Mesendoderm (in vitro differentiated cells): Measurements from ENCODE around the gene BIN1.

Source experiments
- DNase-seq: peaks from one replicate; pipeline ENCODE4 v3.0.0; 2013
- H2AK5ac ChIP-seq: 2 replicates; pipeline ENCODE4 v1.6.1; 2013; ENCODE audit warnings: low read length, inconsistent platforms
- H2BK120ac ChIP-seq: 2 replicates; pipeline ENCODE4 v1.6.1; 2013; ENCODE audit warnings: low read depth, mild to moderate bottlenecking, low read length, moderate library complexity, mixed read lengths
- H2BK15ac ChIP-seq: replicated peaks from 2 replicates; pipeline ENCODE4 v1.6.1; 2013; ENCODE audit warnings: low read depth, mild to moderate bottlenecking, moderate library complexity
- H2BK5ac ChIP-seq: 2 replicates; pipeline ENCODE4 v1.6.1; 2013; ENCODE audit warnings: low read length, inconsistent platforms
- H3K18ac ChIP-seq: 2 replicates; pipeline ENCODE4 v1.6.1; 2013; ENCODE audit warnings: mild to moderate bottlenecking, low read length, mixed read lengths
- H3K23ac ChIP-seq: one replicate; pipeline ENCODE4 v1.6.1; 2013; ENCODE audit warnings: low read length
- H3K27ac ChIP-seq: 2 replicates; pipeline ENCODE4 v1.5.1; 2013; ENCODE audit warnings: low read depth, mild to moderate bottlenecking, inconsistent platforms, low read length, moderate library complexity
- H3K27me3 ChIP-seq: 2 replicates; pipeline ENCODE4 v1.6.1; 2013; ENCODE audit warnings: low read length, control low read depth, mild to moderate bottlenecking, inconsistent platforms; ENCODE audit not compliant: insufficient read depth, poor library complexity
- H3K36me3 ChIP-seq: 2 replicates; pipeline ENCODE4 v1.6.1; 2013; ENCODE audit warnings: low read length, inconsistent platforms; ENCODE audit not compliant: control insufficient read depth, insufficient read depth
- H3K4ac ChIP-seq: one replicate; pipeline ENCODE4 v1.6.1; 2013; ENCODE audit warnings: low read depth, mild to moderate bottlenecking, low read length, moderate library complexity
- H3K4me1 ChIP-seq: 2 replicates; pipeline ENCODE4 v1.6.1; 2013; ENCODE audit warnings: low read depth, low read length, inconsistent platforms; ENCODE audit not compliant: control insufficient read depth
- H3K4me2 ChIP-seq: 2 replicates; pipeline ENCODE4 v1.6.1; 2013; ENCODE audit warnings: low read length
- H3K4me3 ChIP-seq: 2 replicates; pipeline ENCODE4 v1.5.1; 2013; ENCODE audit warnings: mild to moderate bottlenecking, low read length
- H3K56ac ChIP-seq: one replicate; pipeline ENCODE4 v1.6.1; 2013; ENCODE audit warnings: low read length
- H3K79me1 ChIP-seq: 2 replicates; pipeline ENCODE4 v1.6.1; 2013; ENCODE audit warnings: low read length, inconsistent platforms
- H3K79me2 ChIP-seq: 2 replicates; pipeline ENCODE4 v1.6.1; 2013; ENCODE audit warnings: mild to moderate bottlenecking, low read length; ENCODE audit not compliant: control insufficient read depth, insufficient read depth
- H3K9ac ChIP-seq: 2 replicates; pipeline ENCODE4 v1.6.1; 2013; ENCODE audit warnings: low read length, inconsistent platforms
- H4K5ac ChIP-seq: one replicate; pipeline ENCODE4 v1.6.1; 2013; ENCODE audit warnings: low read length
- H4K8ac ChIP-seq: one replicate; pipeline ENCODE4 v1.6.1; 2013; ENCODE audit warnings: low read depth, mild to moderate bottlenecking, control low read depth, low read length, moderate library complexity
- WGBS: extraction: QIAGEN DNeasy Blood & Tissue Kit; methylation state at CpG from one replicate; pipeline ENCODE4 v1.1.7; 2013; ENCODE audit warnings: low lambda C conversion rate, missing lambda C conversion rate; ENCODE audit not compliant: insufficient coverage; ENCODE audit errors: extremely low coverage; 5-methylcytosine and 5-hydroxymethylcytosine counted together

BIN1 gene

DNA sequence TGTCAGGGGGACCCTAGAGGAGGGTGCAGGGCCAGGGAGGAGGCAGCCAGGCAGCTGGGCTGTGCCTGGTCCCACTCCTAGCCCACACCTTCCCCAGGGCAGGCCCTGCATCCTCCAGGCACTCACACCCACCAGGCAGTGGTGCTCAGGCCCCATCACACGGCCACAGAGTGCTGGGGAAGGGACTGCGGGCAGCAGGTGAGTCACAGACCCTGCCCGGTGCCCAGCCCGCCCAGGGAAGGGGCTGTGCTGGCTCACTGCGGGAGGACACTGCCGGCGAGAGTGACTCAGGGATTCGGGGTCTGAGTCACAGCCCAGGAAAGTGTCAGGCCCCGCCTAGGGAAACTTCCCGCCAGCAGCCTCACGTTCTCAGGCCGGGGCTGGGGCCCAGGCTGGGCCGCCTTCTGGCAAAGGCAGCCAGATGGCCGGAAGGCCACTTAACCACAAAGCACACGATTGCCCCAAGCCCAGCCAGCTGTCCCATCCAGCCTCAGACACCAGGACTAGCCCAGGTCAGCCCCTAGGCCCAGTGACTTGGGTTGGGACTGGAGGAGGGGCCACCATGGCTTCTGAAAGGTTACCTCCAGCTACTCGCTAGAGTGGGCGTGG lies 42.2 kb downstream of the BIN1 start:
- no peaks in the 10 kb centered on the region for H3K36me3 ChIP-seq
- peak overlapping the region; percentile 13 for H3K18ac ChIP-seq
- no peak overlapping the region for H3K4me2 ChIP-seq
- H3K4me3 ChIP-seq: no peak overlapping the region
- H2BK120ac ChIP-seq: no peak overlapping the region
- H3K79me1 ChIP-seq: no peaks in the 10 kb centered on the region
- peak overlapping the region; percentile 25 for H3K27ac ChIP-seq
- no peaks in the 10 kb centered on the region for H3K27me3 ChIP-seq
- no peak overlapping the region for H3K23ac ChIP-seq
- peak overlapping the region; percentile 87 for H3K56ac ChIP-seq
- H3K4ac ChIP-seq: no peak overlapping the region
- H4K8ac ChIP-seq: no peak overlapping the region
- WGBS: no CpG with 5 or more reads among the region's 17 CpGs
- H3K79me2 ChIP-seq: no peaks in the 10 kb centered on the region
- H2BK5ac ChIP-seq: peak overlapping the region; percentile 73
- H2AK5ac ChIP-seq: peak overlapping the region; percentile 14
- H3K9ac ChIP-seq: peak overlapping the region; percentile 64
- peaks cover 5% of the 10 kb centered on the region for H3K4me1 ChIP-seq
- no peak overlapping the region for H4K5ac ChIP-seq
- DNase-seq: peak; percentile 97
- no peak overlapping the region for H2BK15ac ChIP-seq

DNA sequence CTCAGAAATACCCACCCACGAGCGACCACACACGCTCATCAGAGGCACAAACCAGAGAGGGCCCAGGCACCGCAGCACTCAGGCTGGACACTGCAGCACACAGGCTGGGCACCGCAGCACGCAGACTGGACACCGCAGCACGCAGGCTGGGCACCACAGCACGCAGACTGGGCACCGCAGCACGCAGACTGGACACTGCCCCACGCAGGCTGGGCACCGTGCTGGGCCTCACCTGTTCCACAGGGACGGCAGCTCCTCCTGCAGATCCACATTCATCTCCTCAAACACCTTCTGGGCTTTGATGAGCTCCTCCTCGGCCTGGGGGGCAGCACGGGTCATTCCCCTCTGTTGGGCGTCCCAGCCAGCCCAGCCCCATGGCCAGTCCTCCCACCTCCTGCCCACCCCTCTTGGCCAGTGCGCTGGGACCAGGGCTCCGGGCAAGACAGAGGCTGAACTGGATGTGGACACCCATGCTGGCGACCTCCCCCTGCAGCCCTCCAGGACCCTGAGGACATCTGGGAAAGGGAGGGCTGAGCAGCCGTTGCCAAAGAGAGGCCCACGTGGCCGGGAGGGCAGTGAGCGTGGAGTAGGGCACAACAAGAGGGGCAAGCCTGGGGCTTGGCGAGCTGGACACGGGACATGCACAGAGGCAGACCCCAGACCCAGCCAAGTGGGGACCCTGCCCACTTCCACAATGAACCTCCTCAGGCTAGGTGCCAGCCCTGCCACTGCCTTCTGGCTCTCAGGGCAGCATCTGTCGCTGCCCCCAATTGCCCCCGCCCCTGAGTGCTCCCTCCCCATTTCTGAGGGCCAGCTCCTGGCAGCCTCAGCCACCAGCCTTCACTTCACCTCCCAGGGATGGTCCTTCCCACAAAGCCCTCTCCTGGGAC lies 43.0 kb downstream of the BIN1 start:
- Histone ChIP-seq H3K23ac (no peak overlapping the region), H2BK15ac (no peak overlapping the region), H3K9ac (peak overlapping the region; percentile 64), H3K79me2 (no peaks in the 10 kb centered on the region), H3K4ac (no peak overlapping the region), H3K27ac (peak overlapping the region; percentile 25), H3K79me1 (no peaks in the 10 kb centered on the region), H2BK5ac (no peak overlapping the region), H2AK5ac (no peak overlapping the region), H2BK120ac (no peak overlapping the region), H4K5ac (no peak overlapping the region), H3K56ac (peak overlapping the region; percentile 87), H4K8ac (no peak overlapping the region), H3K4me2 (no peak overlapping the region), H3K4me1 (peaks cover 5% of the 10 kb centered on the region), H3K4me3 (no peak overlapping the region), H3K27me3 (no peaks in the 10 kb centered on the region), H3K36me3 (no peaks in the 10 kb centered on the region), H3K18ac (peak overlapping the region; percentile 13)
- DNase-seq: no peak
- WGBS: no CpG with 5 or more reads among the region's 28 CpGs

DNA sequence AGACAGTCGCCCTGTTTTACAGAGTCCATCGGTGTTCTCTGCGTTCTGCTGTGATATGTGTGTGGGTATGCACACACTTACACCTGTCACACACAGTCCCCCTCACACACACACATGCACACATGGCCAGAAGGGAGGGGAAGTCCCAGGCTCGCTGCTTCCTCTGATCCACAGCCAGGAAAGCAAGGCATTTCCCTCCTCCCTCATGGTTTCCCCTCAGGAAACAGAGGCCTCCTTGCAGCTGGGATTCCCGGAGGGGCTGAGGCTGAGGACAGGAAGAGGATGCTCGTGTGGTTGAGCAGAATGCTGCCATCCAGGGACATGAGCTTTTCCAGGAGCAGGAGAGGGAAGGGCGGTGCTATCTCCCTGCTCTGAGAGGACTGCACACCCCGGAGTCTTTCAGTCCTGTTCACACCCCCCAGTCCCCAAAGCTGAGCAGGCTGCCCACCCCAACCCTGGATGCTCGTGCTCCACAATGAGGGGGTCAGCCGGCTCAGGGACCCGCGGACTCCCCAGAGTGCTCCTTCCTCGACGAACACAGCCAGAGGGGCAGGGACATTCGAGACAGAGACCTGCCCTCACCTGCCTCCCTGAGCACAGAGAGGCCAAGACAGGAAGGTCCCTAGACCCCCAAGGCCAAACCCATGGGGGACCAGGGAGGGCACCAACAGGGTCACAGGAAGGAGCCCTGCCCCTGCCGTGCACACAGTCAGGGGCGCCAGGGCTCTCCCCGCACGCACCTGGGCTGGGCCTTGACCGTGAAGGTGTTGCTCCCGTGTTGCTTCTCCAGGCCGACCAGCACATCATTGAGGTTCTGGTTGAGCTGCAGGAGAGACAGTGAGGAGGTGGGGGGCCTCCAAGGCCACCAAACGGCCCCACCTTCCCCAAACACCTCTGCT lies 45.3 kb downstream of the BIN1 start:
- H3K4me1 ChIP-seq: peaks cover 5% of the 10 kb centered on the region

DNA sequence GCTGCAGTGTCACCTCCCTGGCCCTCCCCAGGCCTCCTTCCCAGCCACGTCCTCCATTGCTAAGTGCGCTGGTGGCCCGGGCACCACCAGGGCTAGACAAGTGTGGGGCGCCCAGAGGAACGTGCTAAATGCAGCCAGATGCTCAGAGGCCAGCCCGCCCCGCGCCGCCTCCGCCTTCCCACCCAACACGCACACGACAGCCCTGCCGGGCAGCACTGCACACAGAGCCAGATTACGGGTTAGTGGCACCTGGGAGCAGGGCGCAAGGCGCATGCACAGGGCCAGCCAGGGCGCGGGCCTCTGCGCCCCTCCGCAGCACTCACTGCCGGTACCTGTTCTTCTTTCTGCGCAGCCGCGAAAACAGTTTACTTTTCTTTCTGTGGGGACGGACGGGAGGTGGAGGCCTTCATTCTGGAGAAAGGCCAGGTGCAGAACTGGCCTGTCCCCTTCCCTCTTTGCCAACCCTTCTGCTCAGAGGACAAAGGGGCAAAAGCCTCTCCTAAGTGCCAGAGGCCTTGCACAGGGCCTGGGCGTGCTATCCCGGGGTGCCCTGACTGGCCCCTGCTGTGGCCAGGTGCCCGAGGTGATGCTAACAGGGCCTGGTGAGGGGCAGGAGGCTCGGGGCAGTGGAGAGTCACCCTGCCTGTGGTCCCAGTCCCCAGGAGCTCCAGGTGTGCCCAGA lies 46.5 kb downstream of the BIN1 start:
- Histone ChIP-seq H3K4me2 (no peak overlapping the region), H3K79me1 (no peaks in the 10 kb centered on the region), H2BK120ac (no peak overlapping the region), H3K4me1 (peaks cover 4% of the 10 kb centered on the region), H3K27me3 (no peaks in the 10 kb centered on the region), H3K23ac (no peak overlapping the region), H2AK5ac (no peak overlapping the region), H2BK5ac (no peak overlapping the region), H3K9ac (no peak overlapping the region), H3K79me2 (no peaks in the 10 kb centered on the region), H4K5ac (no peak overlapping the region), H3K27ac (no peak overlapping the region), H2BK15ac (no peak overlapping the region), H3K18ac (no peak overlapping the region), H3K4ac (no peak overlapping the region), H3K56ac (no peak overlapping the region), H3K4me3 (no peak overlapping the region), H4K8ac (no peak overlapping the region), H3K36me3 (no peaks in the 10 kb centered on the region)
- DNase-seq: no peak
- WGBS: no CpG with 5 or more reads among the region's 30 CpGs

More for the DNA sequence above, 45.3 kb downstream of the BIN1 start:
- no peak overlapping the region for H4K5ac ChIP-seq
- no peaks in the 10 kb centered on the region for H3K79me2 ChIP-seq
- H3K79me1 ChIP-seq: no peaks in the 10 kb centered on the region
- H3K27me3 ChIP-seq: no peaks in the 10 kb centered on the region
- H3K18ac ChIP-seq: no peak overlapping the region
- no peaks in the 10 kb centered on the region for H3K36me3 ChIP-seq
- no peak overlapping the region for H3K23ac ChIP-seq
- H3K4me3 ChIP-seq: no peak overlapping the region
- DNase-seq: peak; percentile 31
- no peak overlapping the region for H2AK5ac ChIP-seq
- no peak overlapping the region for H2BK15ac ChIP-seq
- no peak overlapping the region for H3K27ac ChIP-seq
- no peak overlapping the region for H4K8ac ChIP-seq
- H3K4me2 ChIP-seq: no peak overlapping the region
- no peak overlapping the region for H3K56ac ChIP-seq
- no peak overlapping the region for H3K9ac ChIP-seq
- no peak overlapping the region for H2BK5ac ChIP-seq
- H3K4ac ChIP-seq: no peak overlapping the region
- H2BK120ac ChIP-seq: no peak overlapping the region
- WGBS: no CpG with 5 or more reads among the region's 23 CpGs

DNA sequence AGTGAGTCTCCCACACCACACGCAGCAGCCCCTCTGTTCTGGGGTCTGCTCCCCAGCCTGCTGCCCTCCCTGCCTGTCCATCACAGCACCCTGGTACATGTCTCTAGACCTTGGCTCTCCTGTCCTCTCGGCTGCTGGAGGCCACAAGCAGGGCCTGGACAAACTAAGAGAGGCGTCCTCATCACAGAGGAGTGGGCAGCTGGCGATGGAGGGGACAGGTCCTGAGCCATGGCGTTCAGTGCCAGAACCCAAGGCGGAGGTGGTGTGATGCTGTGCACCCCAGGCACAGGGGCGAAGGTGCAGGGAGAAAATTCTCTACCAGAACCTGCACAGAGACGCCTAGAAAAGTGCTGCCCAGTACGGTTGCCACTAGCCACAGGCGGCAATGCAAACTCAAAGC lies 47.4 kb downstream of the BIN1 start:
- Histone ChIP-seq H3K9ac (no peak overlapping the region), H3K79me1 (no peaks in the 10 kb centered on the region), H3K4me2 (no peak overlapping the region), H4K8ac (no peak overlapping the region), H3K23ac (no peak overlapping the region), H3K18ac (no peak overlapping the region), H3K27ac (no peak overlapping the region), H3K36me3 (no peaks in the 10 kb centered on the region), H3K4me3 (no peak overlapping the region), H4K5ac (no peak overlapping the region), H2BK5ac (no peak overlapping the region), H2BK15ac (no peak overlapping the region), H3K27me3 (no peaks in the 10 kb centered on the region), H2BK120ac (no peak overlapping the region), H3K4me1 (peaks cover under 1% of the 10 kb centered on the region), H3K79me2 (no peaks in the 10 kb centered on the region), H2AK5ac (no peak overlapping the region), H3K4ac (no peak overlapping the region), H3K56ac (no peak overlapping the region)
- no peak for DNase-seq
- WGBS: no CpG with 5 or more reads among the region's 10 CpGs
